ENCODE measurements around the gene C21orf91.

DNA sequence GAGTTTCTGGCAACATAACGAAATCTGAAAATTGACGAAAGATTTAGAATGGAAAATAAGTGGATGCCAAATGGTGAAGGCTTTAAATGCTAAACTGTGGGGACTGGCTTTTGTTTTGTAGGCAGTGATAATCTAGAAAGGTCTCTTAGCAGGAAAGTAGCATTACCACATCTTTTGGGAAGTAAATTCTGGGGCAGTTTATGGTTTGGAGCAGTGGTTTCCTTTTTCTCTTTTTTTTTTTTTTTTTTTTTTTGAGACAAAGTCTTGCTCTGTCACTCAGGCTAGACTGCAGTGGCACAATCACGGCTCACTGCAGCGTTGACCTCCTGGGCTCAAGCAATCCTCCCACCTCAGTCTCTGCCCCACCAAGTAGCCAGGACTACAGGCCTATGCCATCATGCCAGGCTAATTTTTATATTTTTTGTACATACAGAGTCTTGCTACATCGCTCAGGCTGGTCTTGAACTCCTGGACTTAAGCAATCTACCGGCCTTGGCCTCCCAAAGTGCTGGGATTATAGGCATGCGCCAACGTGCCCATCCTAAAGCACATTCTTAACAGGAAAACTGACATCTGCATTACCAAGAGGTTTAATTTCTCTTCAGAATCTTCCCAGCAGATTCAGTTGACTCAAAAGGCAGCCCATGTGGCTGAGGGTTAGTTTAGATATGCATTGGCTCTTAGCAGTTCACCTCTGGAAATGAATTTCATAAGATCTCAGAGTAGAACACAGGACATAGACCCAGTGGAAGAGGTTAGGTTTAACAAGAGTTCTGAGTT lies 32.9 kb downstream of the C21orf91 start:
- TF ChIP-seq, protein P1, sequence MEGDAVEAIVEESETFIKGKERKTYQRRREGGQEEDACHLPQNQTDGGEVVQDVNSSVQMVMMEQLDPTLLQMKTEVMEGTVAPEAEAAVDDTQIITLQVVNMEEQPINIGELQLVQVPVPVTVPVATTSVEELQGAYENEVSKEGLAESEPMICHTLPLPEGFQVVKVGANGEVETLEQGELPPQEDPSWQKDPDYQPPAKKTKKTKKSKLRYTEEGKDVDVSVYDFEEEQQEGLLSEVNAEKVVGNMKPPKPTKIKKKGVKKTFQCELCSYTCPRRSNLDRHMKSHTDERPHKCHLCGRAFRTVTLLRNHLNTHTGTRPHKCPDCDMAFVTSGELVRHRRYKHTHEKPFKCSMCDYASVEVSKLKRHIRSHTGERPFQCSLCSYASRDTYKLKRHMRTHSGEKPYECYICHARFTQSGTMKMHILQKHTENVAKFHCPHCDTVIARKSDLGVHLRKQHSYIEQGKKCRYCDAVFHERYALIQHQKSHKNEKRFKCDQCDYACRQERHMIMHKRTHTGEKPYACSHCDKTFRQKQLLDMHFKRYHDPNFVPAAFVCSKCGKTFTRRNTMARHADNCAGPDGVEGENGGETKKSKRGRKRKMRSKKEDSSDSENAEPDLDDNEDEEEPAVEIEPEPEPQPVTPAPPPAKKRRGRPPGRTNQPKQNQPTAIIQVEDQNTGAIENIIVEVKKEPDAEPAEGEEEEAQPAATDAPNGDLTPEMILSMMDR (IDR thresholded peaks at IDR 0.05; ENCODE audit: low read depth, low read length, poor library complexity, severe bottlenecking): no peak
- no peak for TF ChIP-seq EZH2phosphoT487 (IDR thresholded peaks at IDR 0.05; ENCODE audit: borderline replicate concordance, low read length)

Measured in DOHH2 (cell line).